A673 (cell line): ENCODE results near the gene SPAG6. TPM values are rescaled to one million over a fixed set of nuclear protein-coding genes. Genes with fewer than 3 reads are reported as not detected.
"Not testable (repeated sequence)": the region's sequence is repeated elsewhere in the genome, so short reads cannot be mapped to it uniquely, and the experiment has no call there.

ENCODE experiments used
- BruUV-seq: library from RNA; stranded (reverse); fragments of 400-500 nt; replicated peaks from 2 replicates; lab custom pipeline; 2021; lab: Mats Ljungman, UMichigan
- CTCF ChIA-PET: fragments of 300-600 bp; sonication (Branson Sonifier 250); formaldehyde crosslinking; loops from one replicate; lab custom pipeline; 2022; ENCODE audit warnings: antibody characterized with exemption; lab: Charles Lee
- POLR2A ChIA-PET: fragments of 300-600 bp; sonication (Branson Sonifier 250); formaldehyde crosslinking; loops from one replicate; lab custom pipeline; 2022; ENCODE audit warnings: antibody characterized with exemption; ENCODE audit not compliant: low non-redundant PET; lab: Charles Lee
- DNase-seq: peaks from one replicate; pipeline ENCODE4 v3.0.0-alpha.2; 2015; ENCODE audit warnings: low spot score
- H3K27ac ChIP-seq: fragments of 200-600 bp; sonication (generic); 2 replicates; pipeline ENCODE4 v1.5.1; 2016; ENCODE audit warnings: mixed run types, low read depth, mild to moderate bottlenecking, mixed read lengths, antibody characterized with exemption, low read length; ENCODE audit not compliant: poor library complexity, severe bottlenecking
- H3K27me3 ChIP-seq: fragments of 200-600 bp; sonication (generic); replicated peaks from 2 replicates; pipeline ENCODE4 v1.6.1; 2017; ENCODE audit warnings: mixed run types, low read depth, mild to moderate bottlenecking, mixed read lengths, antibody characterized with exemption, low read length; ENCODE audit not compliant: insufficient read depth, poor library complexity
- H3K36me3 ChIP-seq: fragments of 200-600 bp; sonication (generic); 2 replicates; pipeline ENCODE4 v1.6.1; 2016; ENCODE audit warnings: mixed run types, mild to moderate bottlenecking, mixed read lengths, antibody characterized with exemption, low read length; ENCODE audit not compliant: insufficient read depth, poor library complexity, severe bottlenecking
- H3K4me1 ChIP-seq: fragments of 200-600 bp; sonication (generic); 2 replicates; pipeline ENCODE4 v1.6.1; 2017; ENCODE audit warnings: mixed run types, mild to moderate bottlenecking, mixed read lengths, antibody characterized with exemption, low read length; ENCODE audit not compliant: insufficient read depth, poor library complexity, severe bottlenecking
- H3K4me3 ChIP-seq: fragments of 200-600 bp; sonication (generic); 2 replicates; pipeline ENCODE4 v1.5.1; 2016; ENCODE audit warnings: low read depth, mixed run types, mild to moderate bottlenecking, mixed read lengths, low read length; ENCODE audit not compliant: poor library complexity, severe bottlenecking
- H3K9me3 ChIP-seq: fragments of 200-600 bp; sonication (generic); 2 replicates; pipeline ENCODE4 v1.6.1; 2016; ENCODE audit warnings: mixed run types, low read depth, mild to moderate bottlenecking, mixed read lengths, antibody characterized with exemption, low read length; ENCODE audit not compliant: poor library complexity, severe bottlenecking
- CTCF ChIP-seq: fragments of 300-800, 200-600 bp; sonication (generic); conservative IDR thresholded peaks from 2 replicates; pipeline ENCODE4 v1.5.1; 2017; ENCODE audit warnings: low read depth, mild to moderate bottlenecking, antibody characterized with exemption, low read length, moderate library complexity, mixed read lengths
- EZH2 ChIP-seq: fragments of 200-600 bp; sonication (generic); IDR thresholded peaks from 2 replicates; pipeline ENCODE4 v1.6.1; 2017; ENCODE audit warnings: borderline replicate concordance, low read depth, mild to moderate bottlenecking, mixed read lengths, antibody characterized with exemption, low read length; ENCODE audit not compliant: poor library complexity, severe bottlenecking
- intact Hi-C: fragments of 100-400 bp; cut with micrococcal nuclease; formaldehyde crosslinking; loops from one replicate; pipeline ENCODE4 v1.10.0; 2022; ENCODE audit not compliant: unreplicated experiment
- total RNA-seq: library from RNA; stranded (reverse); gene quantifications from 2 replicates; pipeline ENCODE4 v1.2.3, GENCODE V29; 2021

Gene SPAG6
- total RNA-seq, 1 experiment from 2014 or later = 0.39 TPM

- no peaks in the 10 kb centered on the region for H3K4me1 ChIP-seq
- H3K9me3 ChIP-seq = no peaks in the 10 kb centered on the region
- POLR2A ChIA-PET = no interaction called here
- no peak for DNase-seq
- H3K4me3 ChIP-seq = no peak overlapping the region
- H3K27me3 ChIP-seq = peaks cover 43% of the 10 kb centered on the region
- CTCF ChIA-PET = interaction anchor here (0.7 kb wide), 1 partner anchor 744 kb away, joined by 3 read pairs; no protein-coding TSS in a partner anchor
- H3K27ac ChIP-seq = no peak overlapping the region
- intact Hi-C loops = loop anchor here (10.0 kb wide), 1 partner anchor 635 kb away; no protein-coding TSS in a partner anchor
- no peaks in the 10 kb centered on the region for H3K36me3 ChIP-seq
- TF ChIP-seq CTCF = no peak
- no peak for TF ChIP-seq EZH2
- no TSS peak for BruUV-seq
These were observed 4.5 kb downstream of the SPAG6 start for GRCh38 chr10:22349755-22350154.

- Histone ChIP-seq H3K36me3 (no peaks in the 10 kb centered on the region), H3K4me1 (no peaks in the 10 kb centered on the region), H3K27ac (no peak overlapping the region), H3K9me3 (no peaks in the 10 kb centered on the region), H3K4me3 (no peak overlapping the region), H3K27me3 (peaks cover 28% of the 10 kb centered on the region)
- TF ChIP-seq CTCF (no peak), EZH2 (no peak)
- intact Hi-C loops = no loop called here
- CTCF ChIA-PET = no interaction called here
- BruUV-seq = no TSS peak
- POLR2A ChIA-PET = no interaction called here
- DNase-seq = no peak
These were observed 5.9 kb downstream of the SPAG6 start for GRCh38 chr10:22351131-22351703.

- no peak for DNase-seq
- Histone ChIP-seq H3K9me3 (no peaks in the 10 kb centered on the region), H3K4me3 (no peak overlapping the region), H3K27ac (no peak overlapping the region), H3K27me3 (no peaks in the 10 kb centered on the region), H3K36me3 (no peaks in the 10 kb centered on the region), H3K4me1 (no peaks in the 10 kb centered on the region)
- ChIA-PET CTCF (no interaction called here), POLR2A (interaction anchor here (0.6 kb wide), 1 partner anchor 45 kb away, joined by 3 read pairs; no protein-coding TSS in a partner anchor)
- TF ChIP-seq EZH2 (no peak), CTCF (no peak)
- intact Hi-C loops = no loop called here
- no TSS peak for BruUV-seq
These were observed 11.1 kb downstream of the SPAG6 start for GRCh38 chr10:22356324-22356873.

- H3K4me3 ChIP-seq, DNase-seq, H3K27ac ChIP-seq, H3K4me1 ChIP-seq, H3K27me3 ChIP-seq, H3K36me3 ChIP-seq, intact Hi-C loops, BruUV-seq, H3K9me3 ChIP-seq, CTCF ChIA-PET, POLR2A ChIA-PET: not testable (repeated sequence)
These were observed 12.5 kb downstream of the SPAG6 start for GRCh38 chr10:22357770-22358169.
